GM19351 (cell line): ENCODE data around the gene DHRS3.

Experiments used
- ATAC-seq: cut with Tn5 transposase; IDR thresholded peaks from one replicate; pipeline ENCODE4 v1.9.1; 2021; ENCODE audit warnings: mild to moderate bottlenecking, moderate library complexity; ENCODE audit not compliant: unreplicated experiment

The DHRS3 gene

DNA sequence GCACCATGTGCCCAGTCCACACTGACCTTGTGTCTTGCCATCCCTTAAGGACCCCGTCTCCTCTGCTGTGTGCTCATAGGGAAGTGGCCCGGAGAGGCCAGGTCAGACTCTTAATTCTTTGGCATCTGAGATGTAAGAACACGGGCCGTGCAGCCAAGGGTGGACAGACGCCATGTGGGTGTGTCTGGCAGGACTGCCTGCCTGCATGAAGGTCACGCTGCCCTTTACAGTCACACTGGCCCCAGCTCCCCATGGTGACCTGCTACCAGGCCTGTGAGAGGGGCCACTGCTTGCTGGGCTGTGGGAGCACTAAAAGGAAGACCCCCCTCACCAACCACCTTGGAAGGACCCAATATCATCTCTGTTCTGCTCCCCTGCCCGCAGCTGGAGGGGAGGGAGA, 17.7 kb downstream of the DHRS3 start:
- ATAC-seq = no peak

DNA sequence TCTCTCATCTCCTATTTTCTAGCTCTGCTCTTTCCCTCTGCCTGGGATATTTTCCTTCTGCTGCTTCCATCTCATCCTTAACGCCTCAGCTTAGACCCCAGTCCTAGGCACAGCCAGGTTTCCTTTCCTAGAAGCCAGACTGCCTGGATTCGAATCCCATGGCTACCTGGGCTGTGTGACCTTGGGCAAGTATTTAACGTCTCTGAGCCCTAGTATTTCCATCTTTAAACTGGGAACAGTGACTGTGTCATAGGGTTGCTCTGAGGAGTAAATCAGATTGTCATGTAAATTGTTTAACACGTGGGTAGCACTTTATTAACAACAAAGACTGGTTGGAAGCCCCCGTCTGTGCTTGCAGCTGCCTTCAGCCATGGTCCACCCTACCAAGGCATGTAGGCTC, 18.4 kb downstream of the DHRS3 start:
- no peak for ATAC-seq

DNA sequence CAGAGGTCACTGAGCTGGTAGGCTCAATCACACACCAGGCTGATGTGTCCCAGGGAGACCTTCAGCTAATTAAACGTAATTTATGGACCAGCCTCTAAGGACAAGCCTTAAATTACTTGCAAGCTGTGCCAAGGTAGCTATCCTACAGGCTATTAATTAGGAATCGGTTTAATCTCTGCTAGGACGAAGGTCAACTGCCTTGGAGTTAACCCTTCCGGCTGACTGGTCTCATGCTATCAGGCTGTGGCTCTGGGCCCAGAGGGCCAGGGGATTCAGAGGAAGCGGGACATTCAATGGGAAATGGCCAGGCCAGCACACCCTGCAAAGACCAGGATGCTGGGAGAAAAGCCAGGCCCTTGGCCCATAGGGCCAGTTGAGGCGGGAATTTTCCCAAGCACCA, 19.0 kb downstream of the DHRS3 start:
- ATAC-seq = no peak

DNA sequence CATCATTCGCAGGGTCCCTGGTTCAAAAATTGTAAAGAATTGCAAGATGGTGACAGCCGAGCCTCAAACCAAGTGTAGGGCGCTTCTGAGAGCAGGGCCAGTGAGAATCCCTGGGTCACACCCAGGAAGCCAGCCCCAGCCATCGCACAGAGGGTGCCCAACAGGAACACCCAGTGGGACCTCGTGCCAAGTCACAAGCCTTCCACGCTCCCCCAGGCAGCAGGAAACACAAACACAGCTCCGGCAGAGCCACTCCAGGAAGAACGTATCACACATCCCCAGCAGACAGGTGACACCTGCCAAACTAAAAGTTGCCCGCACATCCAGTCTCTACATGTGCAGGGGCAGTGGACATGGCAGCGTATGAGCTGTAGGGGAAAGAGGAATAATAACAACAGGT, 20.2 kb downstream of the DHRS3 start:
- ATAC-seq = no peak

DNA sequence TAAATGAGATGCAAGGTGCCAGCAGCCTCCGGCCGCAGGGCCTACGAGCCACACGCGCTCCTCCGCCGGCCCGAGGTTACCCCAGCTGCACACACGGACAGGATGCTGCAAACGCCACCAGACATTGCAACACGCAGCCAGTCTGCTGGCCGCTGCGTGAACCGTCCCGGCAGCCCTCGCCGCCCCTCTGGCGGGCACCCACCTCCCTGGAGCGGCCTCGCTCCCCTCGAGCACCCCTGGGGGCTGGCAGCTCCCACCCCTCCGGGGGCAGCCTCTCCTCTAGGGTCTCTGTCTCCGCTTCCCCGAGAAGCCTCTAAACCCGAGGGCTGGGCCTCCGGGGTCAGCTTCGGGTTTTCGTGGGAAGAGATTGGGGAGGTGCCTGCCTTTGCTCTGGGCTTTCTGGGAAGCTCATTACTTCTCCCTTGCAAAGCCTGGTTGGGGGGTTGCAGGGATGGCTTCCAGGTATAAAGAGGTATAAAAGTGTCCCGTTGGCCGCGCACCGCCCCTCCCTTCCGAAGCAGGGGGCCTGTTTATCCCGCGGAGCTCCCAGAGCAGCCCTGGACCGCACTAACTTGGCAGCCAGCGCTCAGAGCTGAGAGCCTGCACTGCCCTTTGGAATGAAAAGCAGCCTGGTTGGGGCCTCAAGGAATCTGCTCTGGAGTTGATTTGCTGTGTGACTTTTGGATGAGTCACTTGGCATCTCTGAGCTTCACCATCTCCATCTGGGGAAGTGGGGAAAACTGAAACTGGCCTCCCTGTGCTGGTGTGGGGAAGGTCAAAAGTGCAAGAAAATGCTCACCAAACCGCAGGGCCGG, 21.8 kb downstream of the DHRS3 start:
- no peak for ATAC-seq

DNA sequence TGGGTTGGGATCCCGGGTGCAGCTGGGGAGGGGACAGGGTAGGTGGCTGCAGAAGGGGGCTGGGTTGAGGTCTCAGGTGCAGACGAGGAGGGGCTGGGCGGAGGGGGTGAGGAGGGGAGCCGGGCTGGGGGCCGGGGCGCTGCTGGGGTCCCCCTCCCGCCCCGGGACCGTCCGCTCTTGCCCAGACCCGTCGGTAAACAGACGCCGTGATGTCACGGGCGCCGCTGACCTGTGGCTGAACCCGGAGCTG, 22.3 kb downstream of the DHRS3 start:
- no peak for ATAC-seq

DNA sequence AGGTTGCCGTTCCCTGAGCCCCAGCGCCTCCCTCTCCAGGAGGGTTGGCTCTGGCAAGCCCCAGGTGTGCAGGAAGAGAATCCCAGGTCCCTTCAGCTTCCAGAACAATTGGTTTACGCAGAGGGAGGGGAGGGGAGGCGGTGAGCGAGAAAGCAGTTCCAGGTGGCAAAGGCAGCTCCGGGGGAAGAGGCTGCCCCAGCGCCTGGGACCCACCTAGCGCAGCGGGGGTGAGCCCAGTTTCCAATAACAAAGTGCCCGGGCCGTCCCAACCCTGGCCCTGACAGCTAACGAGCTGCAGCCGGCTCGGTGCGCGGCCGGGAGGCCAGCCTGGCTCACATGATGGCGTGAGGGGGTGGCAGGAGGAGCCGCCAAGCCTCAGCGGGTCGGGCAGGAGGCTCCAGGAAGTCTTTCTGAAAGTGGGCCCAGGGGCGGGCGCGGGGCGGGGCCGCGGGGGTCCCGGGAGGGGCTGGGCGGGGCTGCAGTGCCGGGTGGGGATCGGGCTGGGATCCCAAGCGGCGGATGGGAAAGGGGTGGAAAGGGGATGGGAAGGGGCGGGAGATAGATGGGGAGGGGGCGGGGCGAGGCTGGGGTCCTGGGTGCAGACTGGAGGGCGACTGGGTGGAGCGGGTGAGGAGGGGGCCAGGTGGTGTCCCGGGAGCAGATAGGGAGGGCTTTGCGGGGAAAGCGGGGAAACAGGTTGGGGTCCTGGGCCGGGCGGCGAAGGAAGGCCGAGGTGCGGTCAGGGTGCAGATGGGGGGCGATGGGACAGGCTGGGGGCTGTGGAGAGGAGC, 22.8 kb downstream of the DHRS3 start:
- no peak for ATAC-seq

DNA sequence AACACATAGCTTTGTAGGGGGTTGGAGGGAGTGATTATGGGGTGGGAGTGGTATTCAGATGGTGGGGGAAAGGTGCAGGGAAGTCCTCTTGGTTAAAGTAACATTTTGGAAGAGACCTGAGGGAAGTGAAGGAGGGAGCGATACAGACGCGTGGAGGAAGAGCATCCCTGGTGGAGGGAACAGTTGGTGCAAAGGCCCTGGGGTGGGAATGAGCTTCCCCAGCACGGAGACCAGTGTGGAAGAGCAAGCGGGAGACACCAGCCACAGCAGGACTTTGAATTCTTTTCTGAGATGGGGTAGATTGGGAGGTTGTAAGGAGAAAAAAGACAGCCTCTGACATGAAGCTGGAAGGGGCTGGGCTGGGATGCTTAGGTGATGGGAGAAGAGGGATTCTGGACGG, 23.5 kb downstream of the DHRS3 start:
- no peak for ATAC-seq

DNA sequence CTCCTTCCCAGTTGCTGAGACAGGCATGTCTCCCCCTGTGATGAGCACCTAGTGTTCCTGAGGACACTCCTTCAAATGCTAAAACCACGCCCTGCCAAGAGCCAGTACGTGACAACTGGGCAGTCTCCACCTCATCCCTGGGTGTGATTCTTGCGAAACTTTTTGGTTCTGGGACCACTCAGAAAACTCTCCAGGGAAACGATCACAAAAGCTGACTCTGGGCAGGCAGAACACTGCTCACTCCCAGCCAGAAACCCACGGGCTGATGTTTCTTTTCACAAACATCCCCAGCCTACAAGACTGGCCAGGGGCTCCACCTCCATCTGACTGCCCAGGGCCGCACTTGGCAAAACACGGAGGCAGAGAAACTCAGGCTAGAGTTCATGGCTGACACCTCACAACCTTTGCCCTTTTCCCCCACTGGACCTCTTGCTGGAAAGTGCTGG, 24.4 kb downstream of the DHRS3 start:
- no peak for ATAC-seq

DNA sequence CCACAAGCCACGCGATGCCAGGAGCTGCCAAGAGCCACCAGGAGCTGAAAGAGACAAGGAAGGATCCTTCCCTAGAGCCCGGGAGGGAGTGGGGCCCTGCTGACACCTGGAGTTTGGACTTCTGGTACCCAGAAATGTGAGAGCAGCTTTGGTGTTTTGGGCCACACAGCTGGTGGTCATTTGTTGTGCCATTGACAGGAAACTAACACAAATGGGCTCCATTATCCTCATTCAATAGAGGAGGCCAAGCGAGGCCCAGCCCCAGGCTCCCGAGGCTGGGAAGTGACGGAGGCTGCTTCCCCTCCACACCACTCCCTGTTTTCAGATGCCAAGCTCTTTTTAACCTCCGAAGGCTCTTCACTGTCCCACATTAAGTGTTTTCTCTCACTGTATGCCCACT, 25.5 kb downstream of the DHRS3 start:
- ATAC-seq = no peak

DNA sequence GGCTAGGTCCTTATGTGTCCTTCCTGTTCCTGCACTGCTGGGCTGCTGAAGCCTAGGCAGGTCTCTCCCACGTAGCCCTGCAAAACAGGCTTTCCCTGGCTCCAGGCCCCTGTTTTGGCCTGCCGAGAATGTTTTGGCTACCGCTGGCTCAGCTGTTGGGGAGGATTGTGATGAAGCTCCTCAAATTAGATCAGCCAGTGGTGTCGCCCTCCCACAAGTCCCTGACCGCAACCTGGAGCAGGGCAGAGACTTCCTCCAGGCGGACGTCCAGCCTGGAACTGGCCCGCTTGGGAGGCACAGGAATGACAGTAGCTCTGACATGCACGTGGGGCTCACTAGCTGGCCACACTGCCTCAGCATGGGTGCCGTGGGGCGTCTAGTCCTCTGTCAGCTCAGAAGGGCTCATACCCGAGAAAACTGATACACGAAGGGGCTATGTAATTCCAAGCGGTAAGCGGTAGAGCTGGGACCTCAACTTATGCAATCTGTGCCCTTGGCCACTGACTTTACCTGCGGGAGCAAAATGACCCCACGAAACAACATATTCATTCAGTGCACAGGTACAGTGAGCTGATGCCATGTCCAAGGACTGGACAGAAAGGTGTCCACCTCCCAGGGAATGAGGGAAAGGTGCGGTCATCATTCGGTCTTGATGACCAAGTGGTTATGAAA, 26.6 kb downstream of the DHRS3 start:
- no peak for ATAC-seq

DNA sequence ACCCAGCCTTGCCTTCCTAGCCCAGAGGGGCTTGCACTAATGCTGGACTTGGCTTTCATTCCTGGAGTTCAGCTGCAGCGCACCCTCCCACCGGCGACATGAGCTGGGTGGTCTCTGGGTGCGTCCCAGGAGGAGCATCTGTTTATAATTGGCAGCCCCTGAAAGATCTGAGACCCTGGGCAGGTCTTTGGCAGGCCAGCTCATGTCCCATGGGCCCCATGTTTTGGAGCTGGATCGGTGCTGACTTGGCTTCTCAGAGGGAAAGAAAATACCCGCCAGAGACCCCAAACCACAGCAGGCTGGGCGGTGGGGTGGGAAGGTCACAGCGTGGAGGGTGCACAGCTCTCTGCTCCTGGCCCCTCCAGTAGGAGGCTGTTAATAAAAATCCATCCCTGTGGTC, 29.3 kb downstream of the DHRS3 start:
- ATAC-seq = no peak

DNA sequence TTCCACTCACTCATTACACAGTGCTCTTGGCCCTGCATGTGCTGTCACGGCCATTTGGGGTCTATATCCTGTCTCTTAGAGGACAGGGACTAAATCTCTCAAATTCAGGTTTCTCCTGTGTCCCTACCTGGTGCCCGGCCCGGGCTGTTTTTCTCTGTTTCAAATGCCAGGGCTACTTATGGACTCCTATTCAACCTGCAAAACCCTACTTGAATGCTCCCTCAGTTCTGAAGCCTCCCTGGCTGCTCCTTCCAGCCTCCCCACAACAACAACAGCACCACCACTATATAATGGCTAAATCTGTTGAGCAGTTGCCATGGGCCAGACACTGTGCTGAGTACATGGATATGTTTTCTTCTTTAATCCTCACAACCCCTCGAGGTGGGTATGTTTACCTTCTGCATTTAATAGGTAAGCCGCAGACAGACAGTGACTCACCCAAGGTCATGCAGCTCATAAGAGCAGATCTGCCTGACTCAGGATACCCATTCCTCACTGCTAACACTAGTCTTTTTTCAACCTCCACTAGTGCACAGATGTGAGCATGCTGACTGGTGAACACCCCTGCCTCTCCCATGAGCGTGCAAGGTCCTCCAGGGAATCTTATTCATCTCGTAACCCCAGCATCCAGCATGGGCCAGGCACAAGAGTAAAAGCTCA, 29.9 kb downstream of the DHRS3 start:
- no peak for ATAC-seq

DNA sequence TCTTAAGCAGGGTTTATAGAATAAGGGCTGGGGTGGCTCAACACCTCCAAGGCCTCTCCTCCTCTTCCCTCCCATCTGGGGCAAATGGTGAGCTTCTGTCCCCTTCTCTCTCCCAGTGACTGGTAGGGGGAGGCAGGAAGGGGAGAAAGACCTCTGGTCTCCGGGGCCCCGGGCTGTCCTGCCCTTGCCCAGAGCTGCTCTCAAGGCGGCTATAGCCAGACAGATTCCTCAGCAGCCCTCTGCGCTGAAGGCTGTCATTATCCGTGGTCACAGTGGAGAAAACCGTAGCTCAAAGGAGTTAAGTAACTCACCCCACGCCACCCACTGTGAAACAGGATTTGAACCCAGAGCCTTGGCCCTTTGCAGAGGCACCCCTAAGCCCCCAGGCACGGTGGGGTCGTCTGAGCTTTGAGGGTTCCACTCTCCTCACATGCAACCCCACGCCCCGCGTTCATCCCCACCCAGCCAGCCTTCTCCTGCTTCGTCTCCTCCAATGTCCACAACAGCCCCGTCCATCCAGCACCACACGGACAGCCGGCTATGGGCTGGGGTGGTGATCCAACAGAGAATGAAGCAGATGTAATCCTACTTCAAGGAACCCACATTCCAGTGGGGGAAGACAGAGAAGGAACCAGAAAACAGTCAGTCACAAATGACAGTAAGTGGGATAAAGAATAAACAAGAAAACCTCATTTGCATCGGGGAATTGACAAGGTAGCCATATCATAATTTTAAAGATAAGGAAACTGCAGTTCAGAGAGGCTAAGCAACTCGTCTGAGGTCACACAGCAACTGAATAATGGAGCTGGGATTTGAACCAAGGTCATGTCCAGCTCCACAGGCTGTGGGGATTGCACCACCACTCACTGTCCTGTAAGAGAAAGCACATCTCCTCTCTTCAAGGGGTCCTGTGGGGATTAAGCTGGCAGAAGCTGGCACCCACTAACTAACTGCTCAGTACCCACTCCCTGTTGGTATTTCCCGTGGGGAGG, 31.8 kb downstream of the DHRS3 start:
- no peak for ATAC-seq

DNA sequence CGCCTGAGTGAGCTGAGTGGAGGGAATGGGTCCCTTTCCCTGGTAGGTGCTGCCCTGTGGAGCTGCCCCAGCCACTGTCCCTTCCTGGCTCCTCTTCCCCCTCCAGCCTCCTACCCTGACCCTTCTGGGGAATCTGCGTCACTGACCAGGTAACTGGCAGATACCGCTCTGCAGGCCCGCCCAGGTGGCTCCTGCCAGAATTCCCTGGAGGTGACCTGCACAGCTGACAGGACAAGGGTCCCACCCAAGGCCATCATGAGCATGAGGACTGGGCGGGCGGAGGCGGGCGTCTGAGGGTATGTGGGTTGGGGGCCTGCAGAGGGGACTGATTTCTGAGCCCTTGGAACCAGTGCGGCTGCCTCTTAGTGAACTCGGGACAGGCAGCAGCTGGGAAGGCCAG, 32.5 kb downstream of the DHRS3 start:
- ATAC-seq = no peak

DNA sequence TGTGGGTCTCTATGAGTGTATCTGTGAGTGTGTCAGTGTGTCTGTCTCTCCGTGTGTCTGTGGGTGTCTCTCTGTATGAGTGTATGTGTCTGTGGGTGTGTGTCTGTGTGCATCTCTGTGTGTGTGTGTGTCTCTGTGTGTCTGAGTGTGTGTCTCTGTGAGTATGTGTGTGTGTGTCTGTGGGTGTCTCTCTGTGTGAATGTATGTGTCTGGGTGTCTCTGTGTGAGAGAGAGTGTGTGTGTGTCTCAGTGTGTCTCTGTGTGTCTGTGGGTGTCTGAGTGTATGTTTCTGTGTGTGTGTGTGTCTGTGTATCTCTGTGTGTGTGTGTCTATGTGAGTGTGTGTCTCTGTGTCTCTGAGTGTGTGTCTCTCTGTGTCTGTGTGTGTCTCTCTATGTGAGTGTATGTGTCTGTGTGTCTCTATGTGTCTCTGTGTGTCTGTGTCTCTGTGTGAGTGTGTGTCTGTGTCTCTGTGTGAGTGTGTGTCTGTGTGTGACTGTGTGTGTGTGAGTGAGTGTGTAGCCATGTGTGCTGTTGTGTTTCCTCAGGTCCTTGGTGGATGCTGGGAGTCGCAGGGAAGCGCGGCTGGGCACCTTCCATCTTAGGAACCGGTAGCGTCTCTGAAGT, 33.0 kb downstream of the DHRS3 start:
- ATAC-seq = no peak

DNA sequence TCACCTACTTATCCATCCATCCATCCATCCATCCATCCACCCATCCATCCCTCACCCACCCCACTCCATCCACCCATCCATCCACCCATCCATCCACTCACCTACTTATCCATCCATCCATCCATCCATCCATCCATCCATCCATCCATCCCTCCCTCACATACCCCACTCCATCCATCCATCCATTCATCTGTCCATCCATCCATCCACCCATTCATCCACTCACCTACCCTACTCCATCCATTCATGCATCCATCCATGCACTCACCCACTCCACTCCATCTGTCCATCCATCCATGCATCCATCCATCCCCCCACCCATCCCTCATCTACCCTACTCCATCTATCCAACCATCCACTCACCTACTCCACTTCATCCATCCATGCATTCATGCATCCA, 34.5 kb downstream of the DHRS3 start:
- no peak for ATAC-seq

DNA sequence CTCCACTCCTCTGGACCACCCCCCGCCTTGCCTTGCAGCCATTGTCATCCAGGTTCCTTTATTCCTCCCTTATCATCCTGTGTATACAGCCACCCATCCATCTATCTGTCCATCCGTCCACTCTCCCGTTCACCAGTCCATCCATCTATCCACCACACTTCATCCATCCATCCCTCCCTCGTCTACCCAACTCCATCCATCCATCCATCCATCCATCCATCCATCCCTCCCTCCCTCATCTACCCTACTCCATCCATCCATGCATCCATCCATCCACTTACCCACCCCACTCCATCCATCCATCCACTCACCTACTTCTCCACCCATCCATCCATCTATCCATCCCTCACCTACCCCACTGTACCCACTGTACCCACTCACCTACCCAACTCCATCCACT, 35.4 kb downstream of the DHRS3 start:
- no peak for ATAC-seq

DNA sequence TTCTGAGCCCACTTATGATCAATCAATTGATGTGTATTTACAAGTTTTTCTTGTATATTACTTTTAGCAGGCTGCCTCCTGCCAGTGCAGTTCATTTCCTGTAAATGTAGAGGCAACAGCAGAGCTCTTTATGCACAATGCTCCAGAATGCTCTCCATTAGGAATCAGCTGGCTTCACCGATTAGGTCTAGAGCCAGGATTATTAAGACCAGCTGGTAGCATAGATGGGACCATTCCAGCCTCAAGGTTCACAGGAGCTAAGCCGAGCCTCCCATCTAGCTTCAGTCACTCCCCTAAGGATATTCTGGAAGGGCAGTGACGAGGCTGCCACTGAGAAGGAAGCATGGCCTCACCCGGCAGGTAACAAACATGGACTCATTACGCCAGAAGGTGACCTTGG, 36.8 kb downstream of the DHRS3 start:
- no peak for ATAC-seq
